ENCODE measurements around the gene PRKG2. TPM values are rescaled to one million over a fixed set of nuclear protein-coding genes. Genes with fewer than 3 reads are reported as not detected.

Gene PRKG2
- total RNA-seq, 4 donors from 2014 or later: 7.3 to 11.2 (median 8.8) TPM

DNA sequence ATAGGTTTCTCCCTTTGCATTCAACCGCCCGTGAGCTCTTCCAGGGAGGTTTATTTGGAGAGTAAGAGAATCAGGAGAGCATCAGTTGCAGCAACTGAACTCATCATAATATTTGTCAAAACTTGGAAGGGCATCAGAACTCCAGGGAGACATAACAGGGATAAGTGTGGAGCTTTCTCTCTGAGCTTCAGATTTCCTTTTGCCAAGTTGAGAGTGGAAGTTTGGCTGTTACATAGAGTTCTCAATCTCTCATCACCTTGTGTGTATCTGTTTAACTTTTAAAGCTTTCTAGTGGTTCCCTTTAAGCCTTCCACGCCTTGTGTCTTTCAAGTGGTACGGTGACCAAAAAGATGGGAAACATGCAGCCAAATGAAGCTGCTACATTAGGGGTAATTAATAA is 165.7 kb downstream of the PRKG2 start:
- DNase-seq (ENCODE audit: extremely low spot score): no peak
- H3K4me3 ChIP-seq: peak overlapping the region in 1 of 4 donors; percentile 7
- TF ChIP-seq POLR2AphosphoS5 (IDR thresholded peaks at IDR 0.05): peak; percentile 13 to 23
- TF ChIP-seq EP300 (IDR thresholded peaks at IDR 0.05): no peak
- peak overlapping the region; percentile 58 to 74 (median 70) for H3K27ac ChIP-seq (replicated peaks in 1 of 4)
- H3K9me3 ChIP-seq: no peaks in the 10 kb centered on the region
- peaks cover 4 to 52% (median 51%) of the 10 kb centered on the region in 4 donors for H3K4me1 ChIP-seq
- H3K27me3 ChIP-seq: no peaks in the 10 kb centered on the region
- 41% methylated on average over 4 of the region's 4 CpGs for WGBS
- intact Hi-C loops (cut with DNase I): loop anchor here (10.0 kb wide), 1 partner anchor 435 kb away; no protein-coding TSS in a partner anchor
- peaks cover 0 to 4% (median 0%) of the 10 kb centered on the region in 4 donors for H3K36me3 ChIP-seq

GRCh38 chr4:81042578-81043365 is 172.2 kb downstream of the PRKG2 start:
- Histone ChIP-seq H3K27ac (replicated peaks in 1 of 4) (peak overlapping the region in 1 of 4 donors; percentile 4), H3K4me3 (no peak overlapping the region), H3K9me3 (no peaks in the 10 kb centered on the region), H3K36me3 (peaks cover 0 to 4% (median 0%) of the 10 kb centered on the region in 4 donors), H3K4me1 (peaks cover 0 to 30% (median 19%) of the 10 kb centered on the region in 4 donors), H3K27me3 (no peaks in the 10 kb centered on the region)
- no peak for DNase-seq (ENCODE audit: extremely low spot score)
- WGBS: 82% methylated on average over 5 of the region's 5 CpGs
- intact Hi-C loops (cut with DNase I): loop anchor here (10.0 kb wide), 1 partner anchor 428 kb away; no protein-coding TSS in a partner anchor
- TF ChIP-seq EP300 (IDR thresholded peaks at IDR 0.05) (no peak), CTCF (IDR thresholded peaks at IDR 0.05) (no peak), POLR2A (IDR thresholded peaks at IDR 0.05; ENCODE audit: low read depth) (no peak), POLR2AphosphoS5 (IDR thresholded peaks at IDR 0.05) (peak in 1 of 2 donors; percentile 11)

DNA sequence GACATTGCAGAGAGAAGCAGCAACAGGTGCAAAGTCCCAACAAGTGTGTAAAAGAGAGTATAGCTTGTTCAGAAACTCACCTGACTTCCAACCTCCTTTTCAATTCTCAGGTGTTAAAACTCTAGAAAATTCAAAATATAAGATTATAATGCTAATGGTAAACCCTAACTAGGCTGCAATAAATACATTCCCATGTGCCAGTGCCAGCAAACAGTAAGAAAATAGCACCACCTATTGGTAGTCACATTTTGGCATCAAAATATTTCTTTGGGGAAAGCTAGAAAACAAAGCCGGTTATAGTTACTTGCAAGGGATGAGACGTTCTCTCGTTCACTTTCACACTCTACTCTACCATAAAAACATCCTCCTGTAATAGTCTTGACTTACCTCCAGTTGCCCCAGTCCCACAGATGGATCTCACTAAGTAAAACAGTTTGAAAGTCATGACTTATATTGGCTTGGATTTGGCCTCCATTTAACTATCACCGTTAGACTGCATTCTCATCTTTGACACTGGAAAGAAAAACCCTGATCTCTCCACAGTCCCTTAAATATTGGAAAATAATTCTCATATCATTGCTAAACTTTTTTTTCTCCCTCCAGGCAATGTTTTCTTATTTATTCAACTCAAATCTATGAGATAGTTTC is 174.9 kb downstream of the PRKG2 start:
- Histone ChIP-seq H3K27ac (replicated peaks in 1 of 4) (peak overlapping the region in 2 of 4 donors; percentile 8 to 20), H3K36me3 (no peaks in the 10 kb centered on the region), H3K4me3 (no peak overlapping the region), H3K4me1 (peaks cover 0 to 26% (median 16%) of the 10 kb centered on the region in 4 donors), H3K9me3 (no peaks in the 10 kb centered on the region), H3K27me3 (no peaks in the 10 kb centered on the region)
- WGBS: 19% methylated on average over 4 of the region's 4 CpGs
- TF ChIP-seq EP300 (IDR thresholded peaks at IDR 0.05) (no peak), POLR2A (IDR thresholded peaks at IDR 0.05; ENCODE audit: low read depth) (no peak), CTCF (IDR thresholded peaks at IDR 0.05) (peak; percentile 59 to 69 (median 67))
- intact Hi-C loops (cut with DNase I): loop anchor here (10.0 kb wide), 1 partner anchor 425 kb away; no protein-coding TSS in a partner anchor
- no peak for DNase-seq (ENCODE audit: extremely low spot score)

GRCh38 chr4:81039351-81039972 is 175.6 kb downstream of the PRKG2 start:
- Histone ChIP-seq H3K4me3 (no peak overlapping the region), H3K4me1 (peaks cover 0 to 26% (median 16%) of the 10 kb centered on the region in 4 donors), H3K27ac (replicated peaks in 1 of 4) (peak overlapping the region in 3 of 4 donors; percentile 8 to 23 (median 13)), H3K27me3 (no peaks in the 10 kb centered on the region), H3K36me3 (no peaks in the 10 kb centered on the region), H3K9me3 (no peaks in the 10 kb centered on the region)
- TF ChIP-seq POLR2A (IDR thresholded peaks at IDR 0.05; ENCODE audit: low read depth) (no peak), CTCF (IDR thresholded peaks at IDR 0.05) (no peak), POLR2AphosphoS5 (IDR thresholded peaks at IDR 0.05) (no peak), EP300 (IDR thresholded peaks at IDR 0.05) (no peak)
- DNase-seq (ENCODE audit: extremely low spot score): no peak
- WGBS: 59% methylated on average over 4 of the region's 4 CpGs
- intact Hi-C loops (cut with DNase I): no loop called here
